HCT116 (cell line): ENCODE results near the gene ALG13. TPM values are rescaled to one million over a fixed set of nuclear protein-coding genes. Genes with fewer than 3 reads are reported as not detected.

ENCODE experiments used
- ATAC-seq: fragments of 200-7000 bp; cut with Tn5 transposase; 2 replicates; pipeline ENCODE4 v1.9.1; 2020; ENCODE audit warnings: mild to moderate bottlenecking, moderate library complexity
- BruUV-seq: library from RNA; stranded (reverse); fragments of 400-500 nt; replicated peaks from 2 replicates; lab custom pipeline; 2021; lab: Mats Ljungman, UMichigan
- CTCF ChIA-PET: fragments of 300-600 bp; sonication (Branson Sonifier 250); formaldehyde crosslinking; loops from one replicate; lab custom pipeline; 2021; ENCODE audit warnings: antibody characterized with exemption; lab: Charles Lee
- POLR2A ChIA-PET: fragments of 300-600, 350-600 bp; sonication (Branson Sonifier 250); formaldehyde crosslinking; loops from one replicate; lab custom pipeline; 2021; ENCODE audit warnings: antibody characterized with exemption; lab: Charles Lee
- RAD21 ChIA-PET, 2 experiments: fragments of 300-600 bp; sonication (Branson Sonifier 250); formaldehyde crosslinking; loops; one replicate each; lab custom pipeline; 2023; ENCODE audit warnings: low total read pairs in 2 of 2; ENCODE audit not compliant: uncharacterized antibody in 2 of 2, unreplicated experiment in 2 of 2, low non-redundant PET in 1 of 2; lab: Charles Lee
- DNase-seq: peaks from one replicate; pipeline ENCODE4 v3.0.0-alpha.2; 2010; ENCODE audit warnings: low read depth, low spot score
- H2AFZ ChIP-seq: fragments of 200-600 bp; shearing (Covaris generic), sonication (generic); 2 replicates; pipeline ENCODE4 v1.6.1; 2017; ENCODE audit warnings: low read depth, mixed run types, mixed read lengths, antibody characterized with exemption, low read length; ENCODE audit not compliant: poor library complexity, severe bottlenecking
- H3K27ac ChIP-seq: 2 replicates; pipeline ENCODE4 v1.5.1; 2012; ENCODE audit warnings: low read depth, low read length
- H3K27me3 ChIP-seq: fragments of 200-600 bp; sonication (generic); 2 replicates; pipeline ENCODE4 v1.6.1; 2016; ENCODE audit warnings: mixed run types, low read length, mixed read lengths; ENCODE audit not compliant: insufficient read depth
- H3K36me3 ChIP-seq, 2 experiments: fragments of 200-500 bp in 1 of 2; fragments of 200-600 bp in 1 of 2; sonication (Bioruptor generic) in 1 of 2; sonication (generic) in 1 of 2; 2 replicates each; pipeline versions ENCODE4 v1.5.1 to v1.6.1; 2014 to 2016; ENCODE audit warnings: low read length in 2 of 2, inconsistent platforms in 1 of 2, mixed read lengths in 1 of 2, mixed run types in 1 of 2; ENCODE audit not compliant: insufficient read depth in 2 of 2, control insufficient read depth in 1 of 2
- H3K4me1 ChIP-seq, 2 experiments: fragments of 200-600 bp in 1 of 2; sonication (generic) in 1 of 2; 2 replicates each; pipeline versions ENCODE4 v1.5.1 to v1.6.1; 2012 to 2017; ENCODE audit warnings: low read length in 2 of 2, inconsistent platforms in 1 of 2, mild to moderate bottlenecking in 1 of 2, mixed read lengths in 1 of 2, mixed run types in 1 of 2, moderate library complexity in 1 of 2; ENCODE audit not compliant: insufficient read depth in 2 of 2, control insufficient read depth in 1 of 2
- H3K4me2 ChIP-seq: fragments of 200-600 bp; sonication (generic); 2 replicates; pipeline ENCODE4 v1.6.1; 2017; ENCODE audit warnings: mixed run types, low read length, mixed read lengths
- H3K4me3 ChIP-seq, 2 experiments: fragments of 200-600 bp in 1 of 2; sonication (generic) in 1 of 2; replicated peaks in 1 of 2; 2 replicates each; pipeline ENCODE4 v1.5.1; 2011 to 2016; ENCODE audit warnings: low read length in 2 of 2, control low read depth in 1 of 2, low read depth in 1 of 2, mild to moderate bottlenecking in 1 of 2, mixed read lengths in 1 of 2, mixed run types in 1 of 2
- H3K79me2 ChIP-seq: fragments of 200-600 bp; sonication (generic); 2 replicates; pipeline ENCODE4 v1.6.1; 2017; ENCODE audit warnings: mild to moderate bottlenecking, mixed run types, low read length, moderate library complexity, mixed read lengths; ENCODE audit not compliant: insufficient read depth
- H3K9ac ChIP-seq: fragments of 200-600 bp; sonication (generic); 2 replicates; pipeline ENCODE4 v1.6.1; 2016; ENCODE audit warnings: low read length, mixed read lengths
- H3K9me2 ChIP-seq: fragments of 200-600 bp; sonication (generic), shearing (Covaris generic); 2 replicates; pipeline ENCODE4 v1.6.1; 2017; ENCODE audit warnings: mixed run types, mild to moderate bottlenecking, moderate library complexity; ENCODE audit not compliant: insufficient read depth
- H3K9me3 ChIP-seq, 2 experiments: fragments of 200-500 bp in 1 of 2; fragments of 200-600 bp in 1 of 2; sonication (Bioruptor generic) in 1 of 2; sonication (generic) in 1 of 2; 2 replicates each; pipeline ENCODE4 v1.6.1; 2014 to 2017; ENCODE audit warnings: low read length in 2 of 2, mixed read lengths in 2 of 2, inconsistent platforms in 1 of 2, low read depth in 1 of 2, mild to moderate bottlenecking in 1 of 2, mixed run types in 1 of 2, moderate library complexity in 1 of 2; ENCODE audit not compliant: control insufficient read depth in 1 of 2, insufficient read depth in 1 of 2
- H4K20me1 ChIP-seq: fragments of 200-600 bp; sonication (generic), shearing (Covaris generic); 2 replicates; pipeline ENCODE4 v1.6.1; 2017; ENCODE audit warnings: mixed run types, mild to moderate bottlenecking, moderate library complexity; ENCODE audit not compliant: insufficient read depth
- CEBPB ChIP-seq: IDR thresholded peaks from 2 replicates; pipeline ENCODE4 v1.6.1; 2012; ENCODE audit warnings: low read depth
- EGR1 ChIP-seq: IDR thresholded peaks from 2 replicates; pipeline ENCODE4 v1.6.1; 2012; ENCODE audit warnings: low read depth
- EZH2phosphoT487 ChIP-seq: fragments of 200-600 bp; IDR thresholded peaks from 2 replicates; pipeline ENCODE4 v1.6.1; 2018; ENCODE audit warnings: antibody characterized with exemption, borderline replicate concordance
- POLR2A ChIP-seq: IDR thresholded peaks from 2 replicates; pipeline ENCODE4 v1.7.0; 2011; ENCODE audit warnings: borderline replicate concordance; ENCODE audit not compliant: insufficient read depth, insufficient read length; ENCODE audit errors: extremely low read depth
- POLR2AphosphoS5 ChIP-seq: IDR thresholded peaks from 2 replicates; pipeline ENCODE4 v1.6.1; 2011; ENCODE audit warnings: mild to moderate bottlenecking, low read depth, low read length, moderate library complexity
- SRF ChIP-seq: IDR thresholded peaks from 2 replicates; pipeline ENCODE4 v1.6.1; 2012; ENCODE audit warnings: low read depth
- TCF7L2 ChIP-seq: IDR thresholded peaks from 2 replicates; pipeline ENCODE4 v1.7.0; 2011; ENCODE audit warnings: borderline replicate concordance, inconsistent platforms; ENCODE audit not compliant: insufficient read depth, insufficient read length; ENCODE audit errors: extremely low read depth
- YY1 ChIP-seq: IDR thresholded peaks from 2 replicates; pipeline ENCODE4 v1.6.1; 2011; ENCODE audit warnings: low read length, low read depth, moderate library complexity, mild to moderate bottlenecking; ENCODE audit not compliant: insufficient replicate concordance; ENCODE audit errors: extremely low read depth
- ZFX ChIP-seq: fragments of 450-650 bp; IDR thresholded peaks from 2 replicates; pipeline ENCODE4 v1.6.1; 2017
- intact Hi-C: fragments of 100-400 bp; cut with micrococcal nuclease; formaldehyde crosslinking; loops from 2 replicates; pipeline ENCODE4 v1.10.0; 2022
- total RNA-seq: library from RNA; stranded (reverse); gene quantifications from one replicate; pipeline ENCODE4 v1.2.1, GENCODE V29; 2021; ENCODE audit not compliant: unreplicated experiment
- TF ChIP-seq, protein P1 (sequence below), 3 experiments: fragments of 200-600 bp in 1 of 3; sonication (generic) in 1 of 3; IDR thresholded peaks in 2 of 3; conservative IDR thresholded peaks in 1 of 3; 2 replicates each; pipeline ENCODE4 v1.5.1; 2012 to 2017; ENCODE audit warnings: low read depth in 2 of 3, low read length in 2 of 3, antibody characterized with exemption in 1 of 3, borderline replicate concordance in 1 of 3, control low read depth in 1 of 3, mild to moderate bottlenecking in 1 of 3, mixed read lengths in 1 of 3, mixed run types in 1 of 3, moderate library complexity in 1 of 3; ENCODE audit not compliant: insufficient read depth in 1 of 3
- TF ChIP-seq, protein P2 (sequence below): IDR thresholded peaks from 2 replicates; pipeline ENCODE4 v1.6.1; 2012

Gene ALG13
- total RNA-seq, 1 experiment from 2014 or later: 50.4 TPM

DNA sequence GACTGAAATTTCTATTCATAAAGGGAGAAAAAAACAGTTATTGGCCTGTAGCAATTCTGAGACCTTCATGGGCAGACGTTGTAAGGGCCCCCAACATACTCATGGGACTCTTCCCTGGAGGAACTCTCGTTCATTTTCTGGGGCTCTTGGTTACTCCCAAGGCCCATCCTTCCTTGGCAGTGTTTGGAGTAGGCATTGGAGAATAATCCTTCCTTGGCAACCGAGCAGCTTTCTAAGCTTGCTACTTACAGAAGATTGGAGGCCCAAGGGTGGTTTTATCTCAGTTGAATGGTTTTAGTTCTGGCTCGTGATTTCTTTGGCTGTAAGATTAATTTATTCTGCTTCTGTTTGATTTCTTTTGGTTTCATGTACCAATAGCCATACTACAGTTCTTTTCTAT, 50.4 kb downstream of the ALG13 start:
- H3K36me3 ChIP-seq: peaks cover 0 to 4% of the 10 kb centered on the region in 2 experiments; a peak in 2 of 4 replicates
- no peaks in the 10 kb centered on the region for H3K9me2 ChIP-seq
- no peak overlapping the region for H3K4me3 ChIP-seq
- intact Hi-C loops: no loop called here
- no peak overlapping the region for H2AFZ ChIP-seq
- no peak overlapping the region for H3K27ac ChIP-seq
- BruUV-seq: no TSS peak
- CTCF ChIA-PET: no interaction called here
- ATAC-seq: no peak
- no peak for DNase-seq
- no peaks in the 10 kb centered on the region for H3K4me1 ChIP-seq
- H3K4me2 ChIP-seq: no peak overlapping the region
- H3K27me3 ChIP-seq: no peaks in the 10 kb centered on the region
- no peaks in the 10 kb centered on the region for H3K9me3 ChIP-seq
- RAD21 ChIA-PET: no interaction called here
- POLR2A ChIA-PET: no interaction called here
- TF ChIP-seq, protein P1, sequence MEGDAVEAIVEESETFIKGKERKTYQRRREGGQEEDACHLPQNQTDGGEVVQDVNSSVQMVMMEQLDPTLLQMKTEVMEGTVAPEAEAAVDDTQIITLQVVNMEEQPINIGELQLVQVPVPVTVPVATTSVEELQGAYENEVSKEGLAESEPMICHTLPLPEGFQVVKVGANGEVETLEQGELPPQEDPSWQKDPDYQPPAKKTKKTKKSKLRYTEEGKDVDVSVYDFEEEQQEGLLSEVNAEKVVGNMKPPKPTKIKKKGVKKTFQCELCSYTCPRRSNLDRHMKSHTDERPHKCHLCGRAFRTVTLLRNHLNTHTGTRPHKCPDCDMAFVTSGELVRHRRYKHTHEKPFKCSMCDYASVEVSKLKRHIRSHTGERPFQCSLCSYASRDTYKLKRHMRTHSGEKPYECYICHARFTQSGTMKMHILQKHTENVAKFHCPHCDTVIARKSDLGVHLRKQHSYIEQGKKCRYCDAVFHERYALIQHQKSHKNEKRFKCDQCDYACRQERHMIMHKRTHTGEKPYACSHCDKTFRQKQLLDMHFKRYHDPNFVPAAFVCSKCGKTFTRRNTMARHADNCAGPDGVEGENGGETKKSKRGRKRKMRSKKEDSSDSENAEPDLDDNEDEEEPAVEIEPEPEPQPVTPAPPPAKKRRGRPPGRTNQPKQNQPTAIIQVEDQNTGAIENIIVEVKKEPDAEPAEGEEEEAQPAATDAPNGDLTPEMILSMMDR (IDR thresholded peaks at IDR 0.05 in 2 of 3, conservative IDR thresholded peaks at IDR 0.05 in 1 of 3; ENCODE audit: borderline replicate concordance in 1 of 3, insufficient read depth in 1 of 3, low read depth in 2 of 3, low read length in 2 of 3): no peak
- TF ChIP-seq CEBPB: no peak
- no peak for TF ChIP-seq TCF7L2
- TF ChIP-seq EZH2phosphoT487: no peak
- TF ChIP-seq POLR2AphosphoS5: no peak
- no peak for TF ChIP-seq YY1
- no peak for TF ChIP-seq SRF
- no peak for TF ChIP-seq ZFX
- TF ChIP-seq, protein P2, sequence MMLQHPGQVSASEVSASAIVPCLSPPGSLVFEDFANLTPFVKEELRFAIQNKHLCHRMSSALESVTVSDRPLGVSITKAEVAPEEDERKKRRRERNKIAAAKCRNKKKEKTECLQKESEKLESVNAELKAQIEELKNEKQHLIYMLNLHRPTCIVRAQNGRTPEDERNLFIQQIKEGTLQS: no peak
- TF ChIP-seq POLR2A: no peak
- no peak for TF ChIP-seq EGR1
- H3K9ac ChIP-seq: no peak overlapping the region
- H4K20me1 ChIP-seq: no peaks in the 10 kb centered on the region
- H3K79me2 ChIP-seq: no peaks in the 10 kb centered on the region
